Raji (cell line): Measurements from ENCODE around the gene LRRC28.

Experiments used
- POLR2A ChIP-seq: IDR thresholded peaks from 2 replicates; pipeline ENCODE4 v1.6.1; 2011; ENCODE audit warnings: low read depth, low read length, control low read depth; ENCODE audit not compliant: insufficient read depth

LRRC28 gene

GRCh38 chr15:99273801-99274200, 22.5 kb downstream of the LRRC28 start:
- no peak for TF ChIP-seq POLR2A

- TF ChIP-seq POLR2A = no peak
Observed at GRCh38 chr15:99275061-99275460, 23.8 kb downstream of the LRRC28 start.

- TF ChIP-seq POLR2A = no peak
Observed at GRCh38 chr15:99275525-99276128, 24.3 kb downstream of the LRRC28 start.

- no peak for TF ChIP-seq POLR2A
Observed at GRCh38 chr15:99279290-99279689, 28.0 kb downstream of the LRRC28 start.

- TF ChIP-seq POLR2A = no peak
Observed at GRCh38 chr15:99279827-99280226, 28.5 kb downstream of the LRRC28 start.

- no peak for TF ChIP-seq POLR2A
Observed at GRCh38 chr15:99282121-99282520, 30.8 kb downstream of the LRRC28 start.

- no peak for TF ChIP-seq POLR2A
Observed at GRCh38 chr15:99282586-99282985, 31.3 kb downstream of the LRRC28 start.

GRCh38 chr15:99283717-99284116, 32.4 kb downstream of the LRRC28 start:
- no peak for TF ChIP-seq POLR2A

- TF ChIP-seq POLR2A = no peak
Observed at GRCh38 chr15:99291643-99292042, 40.4 kb downstream of the LRRC28 start.

- TF ChIP-seq POLR2A = no peak
Observed at GRCh38 chr15:99295840-99296239, 44.6 kb downstream of the LRRC28 start.

GRCh38 chr15:99296386-99296785, 45.1 kb downstream of the LRRC28 start:
- TF ChIP-seq POLR2A = no peak

- no peak for TF ChIP-seq POLR2A
Observed at GRCh38 chr15:99303907-99304306, 52.6 kb downstream of the LRRC28 start.

GRCh38 chr15:99305761-99306505, 54.7 kb downstream of the LRRC28 start:
- no peak for TF ChIP-seq POLR2A

- no peak for TF ChIP-seq POLR2A
Observed at GRCh38 chr15:99306694-99307338, 55.5 kb downstream of the LRRC28 start.

GRCh38 chr15:99307735-99308134, 56.5 kb downstream of the LRRC28 start:
- TF ChIP-seq POLR2A = no peak

GRCh38 chr15:99310745-99311144, 59.5 kb downstream of the LRRC28 start:
- no peak for TF ChIP-seq POLR2A
